G401 (cell line): ENCODE data around the gene CRTAC1. TPM values are rescaled to one million over a fixed set of nuclear protein-coding genes. Genes with fewer than 3 reads are reported as not detected.
A peak's percentile ranks its signal among the peaks of the same experiment; 100 is the strongest.

Source experiments
- DNase-seq: peaks from one replicate; pipeline ENCODE4 v3.0.0-alpha.2; 2015; ENCODE audit warnings: low spot score
- in situ Hi-C: cut with HindIII; loops from 2 replicates; pipeline ENCODE4 v1.10.0; 2016; ENCODE audit warnings: low sequenced_read_pairs, mixed read lengths
- total RNA-seq: library from RNA; depleted of rRNA; stranded (reverse); fragments of >200 nt; shearing (Covaris generic); gene quantifications from 2 replicates; pipeline ENCODE4 v1.2.3, GENCODE V29; 2014

The CRTAC1 gene
- total RNA-seq, 1 experiment from 2014 or later, result 0.10 TPM

GRCh38 chr10:98031440-98031839, 1.0 kb upstream of the CRTAC1 start:
- in situ Hi-C loops, result no loop called here
- DNase-seq, result no peak

- in situ Hi-C loops, result no loop called here
Observed at GRCh38 chr10:98030991-98031431, 590 bp upstream of the CRTAC1 start.

GRCh38 chr10:98029149-98030092, 1.0 kb downstream of the CRTAC1 start:
- in situ Hi-C loops, result no loop called here
- peak; percentile 25 for DNase-seq

More at GRCh38 chr10:98030991-98031431, 590 bp upstream of the CRTAC1 start:
- peak; percentile 31 for DNase-seq

- in situ Hi-C loops, result no loop called here
- DNase-seq, result peak; percentile 84
Observed at GRCh38 chr10:98028168-98028770, 2.2 kb downstream of the CRTAC1 start.

- in situ Hi-C loops, result no loop called here
Observed at GRCh38 chr10:98023024-98023423, 7.4 kb downstream of the CRTAC1 start.

DNA sequence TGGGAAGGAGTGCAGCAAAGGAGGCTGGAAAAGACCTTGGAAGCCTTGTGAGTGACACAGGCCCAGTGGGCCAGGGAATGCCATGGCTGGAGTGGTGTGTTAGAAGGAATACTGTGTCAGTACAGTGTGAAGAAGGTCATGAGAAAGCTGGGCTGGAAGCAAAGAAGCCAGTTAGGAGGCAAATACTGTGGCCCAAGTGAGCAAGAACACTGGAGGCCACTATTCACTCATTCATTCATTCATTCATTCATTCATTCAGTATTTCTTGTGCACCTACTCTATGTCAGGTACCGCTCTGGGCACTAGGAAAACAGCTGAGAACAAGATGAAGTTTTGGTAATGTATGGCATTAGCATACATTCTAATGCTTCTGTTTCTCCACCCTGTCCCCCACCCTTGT, 9.6 kb downstream of the CRTAC1 start:
- no peak for DNase-seq
- in situ Hi-C loops, result no loop called here

More at GRCh38 chr10:98023024-98023423, 7.4 kb downstream of the CRTAC1 start:
- DNase-seq, result no peak

- DNase-seq, result no peak
- in situ Hi-C loops, result no loop called here
Observed at GRCh38 chr10:98020254-98020653, 10.2 kb downstream of the CRTAC1 start.

DNA sequence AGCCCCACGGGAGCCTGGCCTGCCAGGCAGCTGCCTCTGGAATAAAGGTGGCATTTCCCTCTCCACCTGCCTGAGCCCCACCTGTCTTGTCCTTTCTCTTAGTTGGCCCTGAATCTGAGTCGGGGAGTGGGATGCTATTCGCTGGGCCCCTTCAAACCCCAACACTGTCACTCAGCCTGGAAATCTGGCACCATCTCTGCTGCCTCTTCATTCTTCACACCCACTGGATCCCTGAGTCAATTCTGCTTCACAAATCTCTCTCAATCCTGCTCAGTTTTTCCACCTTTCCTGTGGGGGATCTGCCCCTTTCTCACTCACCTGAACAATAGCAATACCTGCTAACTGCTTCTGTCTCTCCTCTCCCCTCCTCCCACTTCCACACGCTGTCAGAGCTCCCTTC, 10.6 kb downstream of the CRTAC1 start:
- in situ Hi-C loops, result no loop called here
- no peak for DNase-seq

DNA sequence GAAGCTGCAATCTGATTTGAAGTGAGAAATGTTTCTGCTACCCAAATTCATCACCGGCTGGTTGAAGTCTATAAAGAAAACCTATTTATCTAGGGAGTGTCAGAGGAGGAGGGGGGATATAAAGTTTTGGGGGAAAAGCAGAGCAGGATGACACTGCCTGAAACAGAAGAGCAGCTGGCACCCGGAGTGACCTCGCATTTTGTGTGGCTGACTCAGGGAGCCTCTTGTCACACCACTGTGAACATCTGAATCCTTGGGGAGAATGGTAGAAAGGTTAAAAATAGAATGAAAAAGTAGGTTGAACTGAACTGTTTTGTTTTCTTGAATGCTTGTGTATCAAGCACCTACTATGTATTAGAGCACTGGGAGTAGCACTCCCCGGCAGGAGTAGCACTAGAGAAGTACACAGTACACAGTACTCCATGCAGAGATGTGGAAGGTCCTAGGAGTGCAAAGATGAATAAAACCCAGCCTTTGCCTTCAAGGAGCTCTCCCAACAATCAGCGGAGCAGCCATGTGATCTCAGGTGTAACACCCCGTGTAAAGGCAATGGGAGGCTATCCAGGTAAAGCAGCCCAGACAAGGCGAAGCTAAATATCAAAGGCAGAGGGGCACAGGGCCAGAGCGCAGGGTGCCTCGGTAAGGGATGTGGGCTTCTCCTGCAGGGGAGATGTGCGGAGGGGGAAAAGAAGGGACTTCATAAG, 13.5 kb downstream of the CRTAC1 start:
- no peak for DNase-seq
- in situ Hi-C loops, result no loop called here

GRCh38 chr10:98013776-98014175, 16.6 kb downstream of the CRTAC1 start:
- no peak for DNase-seq
- in situ Hi-C loops, result no loop called here

GRCh38 chr10:98013122-98013521, 17.3 kb downstream of the CRTAC1 start:
- DNase-seq, result no peak
- in situ Hi-C loops, result no loop called here

DNA sequence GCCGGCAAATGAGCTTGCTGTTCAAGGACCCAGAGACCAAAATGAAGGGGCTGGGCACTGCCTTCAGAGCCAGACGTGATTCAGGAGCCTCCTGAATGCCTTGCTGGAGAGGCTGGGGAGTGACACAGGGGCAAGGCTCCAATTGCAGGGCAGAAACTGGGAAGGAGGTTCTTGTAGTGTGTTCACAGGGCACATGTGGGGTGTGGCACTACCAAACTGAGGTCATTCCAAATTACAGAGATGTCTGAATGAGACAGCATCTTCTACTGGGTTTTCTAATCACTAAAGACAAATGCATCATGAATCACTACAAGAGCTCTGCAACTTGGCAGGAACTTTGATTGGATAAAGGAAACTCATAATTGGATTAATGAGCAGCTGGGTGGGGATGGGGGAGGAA, 17.8 kb downstream of the CRTAC1 start:
- DNase-seq, result no peak
- in situ Hi-C loops, result no loop called here

DNA sequence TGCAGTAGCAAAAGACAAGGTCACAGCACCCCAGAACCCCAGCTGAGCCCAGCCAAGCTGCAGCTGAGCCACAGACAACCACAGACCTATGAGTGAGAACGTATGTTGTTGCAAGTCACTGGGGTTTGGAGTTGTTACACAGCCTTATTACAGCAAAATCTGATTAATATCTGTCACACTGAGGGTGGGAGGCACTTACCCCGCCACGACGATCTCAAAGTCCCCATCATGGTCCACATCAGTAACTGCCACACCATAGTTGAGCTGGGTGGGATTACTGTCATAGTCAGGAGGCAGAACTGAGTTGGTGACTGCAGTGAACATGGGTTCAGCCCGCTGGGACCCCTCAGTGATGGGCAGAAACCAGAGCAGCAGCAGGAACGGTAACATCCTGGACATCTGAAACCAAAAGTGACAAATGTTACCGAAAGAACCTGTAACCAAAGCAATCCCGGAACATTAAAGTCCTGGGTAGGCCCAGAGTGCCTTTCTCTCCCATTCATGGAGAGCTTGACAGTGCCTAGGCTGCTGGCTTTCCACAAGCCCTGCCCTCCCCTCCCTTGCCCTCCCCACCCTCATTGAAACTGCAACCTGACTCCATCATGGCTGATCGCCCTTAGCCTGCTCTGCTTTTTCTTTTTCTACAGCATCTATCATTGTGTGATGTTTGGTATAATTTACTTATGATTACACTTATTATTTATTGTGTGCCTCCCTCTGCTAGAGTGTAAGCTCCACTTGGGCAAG, 19.3 kb downstream of the CRTAC1 start:
- in situ Hi-C loops, result no loop called here
- DNase-seq, result no peak

DNA sequence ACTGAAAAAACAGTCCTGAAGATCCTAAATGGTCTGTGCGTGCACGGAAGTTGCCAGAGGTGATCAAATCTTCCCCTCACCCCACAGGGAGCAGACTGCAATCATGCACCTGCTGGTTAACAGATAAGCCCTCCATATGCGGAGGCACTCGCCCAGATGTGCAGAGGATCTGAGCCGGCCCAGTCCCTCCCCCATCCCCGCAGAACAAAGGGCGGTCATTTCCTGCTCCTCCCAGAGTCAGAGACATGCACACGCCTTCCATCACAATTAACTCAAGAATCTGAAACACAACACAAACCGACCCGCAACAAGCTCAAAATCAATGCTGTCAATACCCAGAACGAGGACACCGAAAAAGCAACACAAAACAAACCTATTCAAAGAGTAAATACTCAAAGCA, 24.2 kb downstream of the CRTAC1 start:
- no peak for DNase-seq
- in situ Hi-C loops, result no loop called here

- DNase-seq, result no peak
- in situ Hi-C loops, result no loop called here
Observed at GRCh38 chr10:98001736-98002135, 28.7 kb downstream of the CRTAC1 start.

DNA sequence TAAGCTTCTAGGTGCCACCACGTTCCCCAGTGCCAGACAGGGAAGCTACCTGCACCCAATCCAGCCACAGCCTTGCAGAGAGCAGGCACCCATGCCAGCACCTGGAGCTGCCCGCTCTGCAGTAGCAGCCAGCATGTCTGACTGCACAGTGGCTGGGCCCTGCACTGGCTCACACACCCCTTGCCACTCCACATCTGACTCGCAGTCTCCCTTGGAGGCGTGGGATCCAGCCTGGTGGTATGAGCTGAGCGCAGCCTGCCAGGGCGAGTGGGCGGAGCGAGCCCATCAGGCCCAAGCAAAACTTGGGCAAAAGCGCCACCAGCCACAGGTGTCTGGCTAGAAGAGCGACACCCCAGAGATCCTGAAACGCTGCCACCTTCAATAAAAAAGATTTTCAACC, 30.1 kb downstream of the CRTAC1 start:
- in situ Hi-C loops, result no loop called here
- DNase-seq, result no peak

DNA sequence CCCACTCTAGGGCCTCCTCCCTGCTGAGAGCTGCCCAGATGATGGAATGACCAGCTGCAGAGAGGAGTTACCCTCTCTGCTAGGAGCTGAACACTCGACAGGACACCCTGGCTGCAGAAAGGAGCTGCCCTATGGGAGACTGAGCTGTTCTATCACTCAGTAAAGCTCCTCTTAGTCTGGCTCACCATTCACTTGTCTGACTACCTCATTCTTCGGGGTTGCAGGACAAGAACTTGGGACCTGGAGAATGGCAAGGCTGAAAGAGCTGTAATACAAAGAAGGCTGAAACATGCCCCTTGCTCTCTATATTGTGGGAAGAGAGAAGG, 30.5 kb downstream of the CRTAC1 start:
- DNase-seq, result no peak
- in situ Hi-C loops, result no loop called here

- no peak for DNase-seq
- in situ Hi-C loops, result no loop called here
Observed at GRCh38 chr10:97999066-97999922, 31.1 kb downstream of the CRTAC1 start.

DNA sequence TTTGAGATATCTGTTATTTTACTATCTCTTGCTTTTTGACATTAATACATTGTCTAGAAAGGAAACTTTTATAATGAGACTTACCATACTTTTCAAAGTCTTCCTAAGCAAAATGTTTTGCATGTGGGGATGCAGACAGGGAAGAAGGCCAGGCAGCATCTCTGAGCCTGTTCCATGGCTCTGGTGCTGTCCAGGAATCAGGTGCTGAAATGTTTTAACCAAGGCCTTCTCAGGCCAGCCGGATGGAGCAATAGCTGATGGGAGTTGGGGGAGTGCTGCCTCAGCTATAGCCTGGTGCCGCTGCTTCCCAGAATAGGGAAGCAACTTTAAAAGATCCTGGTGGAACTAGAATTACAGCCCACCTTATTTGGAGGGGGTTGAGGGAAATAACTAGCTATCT, 38.5 kb downstream of the CRTAC1 start:
- in situ Hi-C loops, result no loop called here
- DNase-seq, result no peak
